Liver (tissue), 9 donors: Measurements from ENCODE around the gene TCERG1L. TPM values are rescaled to one million over a fixed set of nuclear protein-coding genes. Genes with fewer than 3 reads are reported as not detected.

Source experiments
- DNase-seq: peaks from one replicate; pipeline ENCODE4 v3.0.0-alpha.2; 2017; ENCODE audit warnings: low spot score
- H3K27ac ChIP-seq, 2 donors: one replicate each; pipeline ENCODE4 v1.7.0; 2013; ENCODE audit warnings: inconsistent platforms in 2 of 2, low read length in 2 of 2, control low read depth in 1 of 2, low read depth in 1 of 2, mild to moderate bottlenecking in 1 of 2
- H3K27me3 ChIP-seq, 4 donors: one replicate each; pipeline versions ENCODE4 v1.6.1 to v1.7.0; 2013; ENCODE audit warnings: low read length in 3 of 4, inconsistent platforms in 1 of 4, mild to moderate bottlenecking in 1 of 4, moderate library complexity in 1 of 4; ENCODE audit not compliant: control insufficient read depth in 4 of 4, insufficient read depth in 4 of 4
- H3K36me3 ChIP-seq, 4 donors: one replicate each; pipeline versions ENCODE4 v1.6.1 to v1.7.0; 2013; ENCODE audit warnings: low read length in 3 of 4, mild to moderate bottlenecking in 3 of 4, low read depth in 1 of 4, moderate library complexity in 1 of 4; ENCODE audit not compliant: control insufficient read depth in 4 of 4, insufficient read depth in 3 of 4
- H3K4me1 ChIP-seq, 4 donors: one replicate each; pipeline versions ENCODE4 v1.6.1 to v1.7.0; 2013; ENCODE audit warnings: low read length in 3 of 4, mild to moderate bottlenecking in 3 of 4, moderate library complexity in 1 of 4; ENCODE audit not compliant: control insufficient read depth in 4 of 4, insufficient read depth in 4 of 4
- H3K4me3 ChIP-seq, 3 donors: one replicate each; pipeline versions ENCODE4 v1.6.1 to v1.7.0; 2013; ENCODE audit warnings: low read length in 3 of 3, control low read depth in 1 of 3, low read depth in 1 of 3, mild to moderate bottlenecking in 1 of 3
- H3K9ac ChIP-seq, 2 donors: one replicate each; pipeline ENCODE4 v1.7.0; 2013; ENCODE audit warnings: low read length in 2 of 2, mild to moderate bottlenecking in 2 of 2, moderate library complexity in 2 of 2, control low read depth in 1 of 2, low read depth in 1 of 2
- H3K9me3 ChIP-seq, 4 donors: one replicate each; pipeline versions ENCODE4 v1.6.1 to v1.7.0; 2013; ENCODE audit warnings: low read length in 3 of 4; ENCODE audit not compliant: control insufficient read depth in 4 of 4
- ATF3 ChIP-seq: IDR thresholded peaks from 2 replicates; pipeline ENCODE4 v1.6.1; 2016; ENCODE audit warnings: antibody characterized with exemption
- CTCF ChIP-seq: fragments of 150-350 bp; IDR thresholded peaks from 2 replicates; pipeline ENCODE4 v1.5.1; 2017; ENCODE audit warnings: improper control_type of control experiment, low read depth, low read length; ENCODE audit not compliant: missing input control
- EGR1 ChIP-seq, 2 donors: IDR thresholded peaks; 2 replicates each; pipeline ENCODE4 v1.6.1; 2016 to 2018; ENCODE audit warnings: antibody characterized with exemption in 2 of 2, low read depth in 2 of 2
- FOXA1 ChIP-seq: IDR thresholded peaks from 2 replicates; pipeline ENCODE4 v1.6.1; 2016; ENCODE audit warnings: antibody characterized with exemption
- FOXA2 ChIP-seq: IDR thresholded peaks from 2 replicates; pipeline ENCODE4 v1.6.1; 2016; ENCODE audit warnings: antibody characterized with exemption
- HNF4A ChIP-seq, 2 donors: conservative IDR thresholded peaks; 2 replicates each; pipeline ENCODE4 v1.6.1; 2016; ENCODE audit warnings: antibody characterized with exemption in 2 of 2, mild to moderate bottlenecking in 2 of 2
- HNF4G ChIP-seq: IDR thresholded peaks from 2 replicates; pipeline ENCODE4 v1.6.1; 2016; ENCODE audit warnings: antibody characterized with exemption
- JUND ChIP-seq, 2 donors: IDR thresholded peaks; 2 replicates each; pipeline ENCODE4 v1.6.1; 2016; ENCODE audit warnings: antibody characterized with exemption in 2 of 2
- MAX ChIP-seq: IDR thresholded peaks from 2 replicates; pipeline ENCODE4 v1.6.1; 2016; ENCODE audit warnings: antibody characterized with exemption
- NR2F2 ChIP-seq: IDR thresholded peaks from 2 replicates; pipeline ENCODE4 v1.6.1; 2016; ENCODE audit warnings: antibody characterized with exemption
- RAD21 ChIP-seq, 2 donors: IDR thresholded peaks; 2 replicates each; pipeline ENCODE4 v1.6.1; 2016; ENCODE audit warnings: antibody characterized with exemption in 2 of 2, mild to moderate bottlenecking in 2 of 2
- REST ChIP-seq: IDR thresholded peaks from 2 replicates; pipeline ENCODE4 v1.6.1; 2016; ENCODE audit warnings: antibody characterized with exemption, mild to moderate bottlenecking
- SP1 ChIP-seq: IDR thresholded peaks from 2 replicates; pipeline ENCODE4 v1.6.1; 2018; ENCODE audit warnings: antibody characterized with exemption, mild to moderate bottlenecking
- TAF1 ChIP-seq: conservative IDR thresholded peaks from 2 replicates; pipeline ENCODE4 v1.6.1; 2016; ENCODE audit warnings: antibody characterized with exemption, mild to moderate bottlenecking
- YY1 ChIP-seq: IDR thresholded peaks from 2 replicates; pipeline ENCODE4 v1.6.1; 2016; ENCODE audit warnings: antibody characterized with exemption, mild to moderate bottlenecking
- ZBTB33 ChIP-seq: IDR thresholded peaks from 2 replicates; pipeline ENCODE4 v1.6.1; 2016; ENCODE audit warnings: antibody characterized with exemption
- WGBS: extraction: QIAGEN DNeasy Blood & Tissue Kit; methylation state at CpG from one replicate; pipeline ENCODE4 v1.1.7; 2013; 5-methylcytosine and 5-hydroxymethylcytosine counted together
- polyA plus RNA-seq, 2 donors: library from polyadenylated mRNA; stranded (reverse) in 1 of 2; unstranded in 1 of 2; fragments of 200-250 nt in 1 of 2; fragments of >200 nt in 1 of 2; fragmentation: Nextera tagmentation in 1 of 2; extraction: Ambion mirVana in 1 of 2; gene quantifications; one replicate each; pipeline versions ENCODE4 v1.2.1 to v1.2.3, GENCODE V29; 2013 to 2015
- total RNA-seq, 2 donors: library from RNA; depleted of rRNA; stranded (reverse); fragments of >200 nt; gene quantifications; one replicate each; pipeline ENCODE4 v1.2.3, GENCODE V29; 2014
- donor health status: healthy.
- donor health status: healthy.
- donor health status: healthy.
- donor health status: healthy.
- donor health status: healthy.

Gene TCERG1L
- total and polyA plus RNA-seq, 4 donors: not detected

GRCh38 chr10:131242007-131242406 lies 69.5 kb downstream of the TCERG1L start:
- Histone ChIP-seq H3K4me3 (no peak overlapping the region), H3K9me3 (no peaks in the 10 kb centered on the region), H3K36me3 (no peaks in the 10 kb centered on the region), H3K4me1 (no peaks in the 10 kb centered on the region), H3K9ac (no peak overlapping the region), H3K27ac (no peak overlapping the region), H3K27me3 (peaks cover 0 to 5% (median under 1%) of the 10 kb centered on the region in 4 donors)
- TF ChIP-seq REST: no peak
- TF ChIP-seq RAD21 (IDR thresholded peaks at IDR 0.05): peak; percentile 18 to 61
- no peak for DNase-seq
- WGBS: 21% methylated on average over 8 of the region's 8 CpGs

GRCh38 chr10:131240691-131241090 lies 70.8 kb downstream of the TCERG1L start:
- H3K9me3 ChIP-seq: no peaks in the 10 kb centered on the region
- 77% methylated on average over 16 of the region's 16 CpGs for WGBS
- DNase-seq: no peak
- H3K4me1 ChIP-seq: no peaks in the 10 kb centered on the region
- TF ChIP-seq HNF4A (conservative IDR thresholded peaks at IDR 0.05): no peak
- no peak for TF ChIP-seq YY1
- TF ChIP-seq FOXA2: no peak
- no peak for TF ChIP-seq EGR1 (IDR thresholded peaks at IDR 0.05; ENCODE audit: low read depth in 2 of 2)
- no peak for TF ChIP-seq CTCF
- TF ChIP-seq MAX: no peak
- TF ChIP-seq TAF1: no peak
- no peak for TF ChIP-seq NR2F2
- no peak for TF ChIP-seq SP1
- no peak for TF ChIP-seq REST
- TF ChIP-seq JUND (IDR thresholded peaks at IDR 0.05): no peak
- TF ChIP-seq HNF4G: no peak
- no peak for TF ChIP-seq ATF3
- TF ChIP-seq ZBTB33: no peak
- no peak for TF ChIP-seq RAD21 (IDR thresholded peaks at IDR 0.05)
- no peak for TF ChIP-seq FOXA1
- peaks cover 0 to 2% (median 0%) of the 10 kb centered on the region in 4 donors for H3K27me3 ChIP-seq
- no peak overlapping the region for H3K27ac ChIP-seq
- H3K9ac ChIP-seq: no peak overlapping the region
- no peak overlapping the region for H3K4me3 ChIP-seq
- H3K36me3 ChIP-seq: no peaks in the 10 kb centered on the region
